ENCODE data around the gene RBPJL.

Gene RBPJL, protein sequence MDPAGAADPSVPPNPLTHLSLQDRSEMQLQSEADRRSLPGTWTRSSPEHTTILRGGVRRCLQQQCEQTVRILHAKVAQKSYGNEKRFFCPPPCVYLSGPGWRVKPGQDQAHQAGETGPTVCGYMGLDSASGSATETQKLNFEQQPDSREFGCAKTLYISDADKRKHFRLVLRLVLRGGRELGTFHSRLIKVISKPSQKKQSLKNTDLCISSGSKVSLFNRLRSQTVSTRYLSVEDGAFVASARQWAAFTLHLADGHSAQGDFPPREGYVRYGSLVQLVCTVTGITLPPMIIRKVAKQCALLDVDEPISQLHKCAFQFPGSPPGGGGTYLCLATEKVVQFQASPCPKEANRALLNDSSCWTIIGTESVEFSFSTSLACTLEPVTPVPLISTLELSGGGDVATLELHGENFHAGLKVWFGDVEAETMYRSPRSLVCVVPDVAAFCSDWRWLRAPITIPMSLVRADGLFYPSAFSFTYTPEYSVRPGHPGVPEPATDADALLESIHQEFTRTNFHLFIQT

GRCh38 chr20:45306431-45306982 lies at the start of gene RBPJL:
RBPJL (plus strand) TSS chr20:45306840; CDS start chr20:45306923, 83 bp downstream.
- peaks cover 38% of the 10 kb centered on the region for H3K27me3 Mint-ChIP-seq
- H3K27ac Mint-ChIP-seq = no peak within 1 kb of the TSS
- no peak within 1 kb of the TSS for H3K4me3 Mint-ChIP-seq
- DNase-seq (ENCODE audit: low spot score in 2 of 2) = peak; percentile 42 to 64
- H3K9me3 Mint-ChIP-seq = no peaks in the 10 kb centered on the region
- H3K4me1 Mint-ChIP-seq = peaks cover 3% of the 10 kb centered on the region
- ATAC-seq (ENCODE audit: low read depth) = peak; percentile 51
- no peaks in the 10 kb centered on the region for H3K36me3 Mint-ChIP-seq

DNA sequence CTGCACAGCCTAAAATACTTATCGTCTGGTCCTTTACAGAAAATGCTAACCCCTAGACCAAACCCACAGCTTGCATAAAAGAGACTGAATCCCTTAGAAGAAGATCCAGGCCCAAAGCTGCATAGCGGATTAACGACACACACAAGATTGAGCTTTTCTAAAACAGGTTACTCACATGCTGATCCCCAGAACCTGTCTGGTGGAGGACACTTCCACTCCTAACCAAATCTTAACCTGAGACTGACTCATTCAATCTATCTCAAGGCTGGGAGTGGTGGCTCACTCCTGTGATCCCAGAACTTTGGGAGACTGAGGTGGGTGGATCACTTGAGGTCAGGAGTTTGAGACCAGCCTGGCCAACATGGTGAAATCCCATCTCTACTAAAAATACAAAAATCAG lies 49.5 kb upstream of the RBPJL start:
- peaks cover 20% of the 10 kb centered on the region for H3K27me3 Mint-ChIP-seq

GRCh38 chr20:45257711-45258110 lies 48.9 kb upstream of the RBPJL start:
- DNase-seq (ENCODE audit: low spot score in 2 of 2) = no peak

More for the DNA sequence above, 49.5 kb upstream of the RBPJL start:
- Mint-ChIP-seq H3K4me3 (no peak overlapping the region), H3K27ac (no peak overlapping the region), H3K36me3 (no peaks in the 10 kb centered on the region), H3K4me1 (no peaks in the 10 kb centered on the region), H3K9me3 (no peaks in the 10 kb centered on the region)
- no peak for DNase-seq (ENCODE audit: low spot score in 2 of 2)
- no peak for ATAC-seq (ENCODE audit: low read depth)

GRCh38 chr20:45258259-45258658 lies 48.4 kb upstream of the RBPJL start:
- Mint-ChIP-seq H3K9me3 (no peaks in the 10 kb centered on the region), H3K36me3 (no peaks in the 10 kb centered on the region), H3K4me3 (no peak overlapping the region), H3K27me3 (peaks cover 18% of the 10 kb centered on the region), H3K27ac (no peak overlapping the region), H3K4me1 (no peaks in the 10 kb centered on the region)
- ATAC-seq (ENCODE audit: low read depth) = no peak
- DNase-seq (ENCODE audit: low spot score in 2 of 2) = no peak

More at GRCh38 chr20:45257711-45258110, 48.9 kb upstream of the RBPJL start:
- H3K4me1 Mint-ChIP-seq = no peaks in the 10 kb centered on the region
- H3K27me3 Mint-ChIP-seq = peaks cover 16% of the 10 kb centered on the region
- no peak overlapping the region for H3K4me3 Mint-ChIP-seq
- H3K9me3 Mint-ChIP-seq = no peaks in the 10 kb centered on the region
- H3K27ac Mint-ChIP-seq = no peak overlapping the region
- H3K36me3 Mint-ChIP-seq = no peaks in the 10 kb centered on the region
- ATAC-seq (ENCODE audit: low read depth) = no peak

- no peaks in the 10 kb centered on the region for H3K4me1 Mint-ChIP-seq
- DNase-seq (ENCODE audit: low spot score in 2 of 2) (no peak), ATAC-seq (ENCODE audit: low read depth) (no peak)
- no peak overlapping the region for H3K4me3 Mint-ChIP-seq
- H3K27ac Mint-ChIP-seq = no peak overlapping the region
- peaks cover 16% of the 10 kb centered on the region for H3K27me3 Mint-ChIP-seq
- no peaks in the 10 kb centered on the region for H3K9me3 Mint-ChIP-seq
- no peaks in the 10 kb centered on the region for H3K36me3 Mint-ChIP-seq
Observed at GRCh38 chr20:45258664-45259063, 48.0 kb upstream of the RBPJL start.

DNA sequence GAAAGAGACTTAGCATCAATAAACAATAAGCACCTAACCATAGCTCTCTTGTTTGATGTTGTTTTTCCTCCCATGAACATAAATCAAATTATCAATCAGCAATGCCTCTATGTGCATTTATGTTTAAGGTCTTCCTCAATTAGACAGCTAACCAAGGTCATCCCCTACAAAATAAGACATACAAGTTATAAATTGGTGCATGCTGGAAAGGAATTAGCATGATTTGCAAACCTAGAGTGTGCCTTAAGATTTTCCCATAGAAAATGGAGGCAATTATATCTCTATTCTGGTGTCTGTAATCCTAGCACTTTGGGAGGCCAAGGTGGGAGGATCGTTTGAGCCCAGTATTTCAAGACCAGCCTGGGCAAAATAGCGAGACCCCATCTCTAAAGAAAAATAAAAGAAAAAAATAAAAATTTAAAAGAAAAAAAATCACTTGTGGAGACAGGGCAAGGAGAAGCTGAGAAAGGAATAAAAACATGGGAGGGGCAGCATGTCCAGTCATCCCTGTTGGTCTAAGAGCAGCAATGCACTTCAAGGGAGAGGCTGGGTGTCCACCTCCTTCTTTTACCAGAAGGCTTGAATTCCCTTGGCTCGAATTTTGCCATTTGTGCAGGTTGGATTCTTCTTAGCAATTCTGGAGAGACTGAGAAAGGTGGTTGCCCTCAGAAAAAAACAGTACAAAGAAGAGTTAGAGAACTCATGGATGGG lies 42.9 kb upstream of the RBPJL start:
- no peak for ATAC-seq (ENCODE audit: low read depth)
- no peaks in the 10 kb centered on the region for H3K4me1 Mint-ChIP-seq
- no peak overlapping the region for H3K4me3 Mint-ChIP-seq
- H3K27ac Mint-ChIP-seq = no peak overlapping the region
- no peaks in the 10 kb centered on the region for H3K9me3 Mint-ChIP-seq
- no peaks in the 10 kb centered on the region for H3K36me3 Mint-ChIP-seq
- DNase-seq (ENCODE audit: low spot score in 2 of 2) = no peak
- peaks cover 15% of the 10 kb centered on the region for H3K27me3 Mint-ChIP-seq

DNA sequence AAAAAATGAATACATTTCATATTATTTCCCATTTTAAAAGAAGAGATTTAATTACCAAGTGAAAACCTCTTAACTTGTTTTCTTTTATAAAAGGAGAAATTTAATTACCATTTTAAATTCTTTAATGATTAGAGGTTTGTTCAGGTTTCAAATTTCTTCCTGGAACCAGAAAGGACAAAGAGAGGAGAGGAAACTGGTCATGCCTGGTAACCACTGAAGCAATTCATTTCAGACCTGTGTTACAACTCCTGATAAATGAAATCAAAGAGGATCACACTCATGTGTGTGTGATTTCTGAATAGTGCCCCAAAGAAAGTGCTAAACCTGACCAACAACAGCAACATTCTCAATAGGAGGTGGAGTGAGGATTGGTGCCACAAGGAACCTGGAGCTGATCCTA lies 39.7 kb upstream of the RBPJL start:
- Mint-ChIP-seq H3K4me3 (no peak overlapping the region), H3K9me3 (no peaks in the 10 kb centered on the region), H3K36me3 (no peaks in the 10 kb centered on the region), H3K27me3 (peaks cover 10% of the 10 kb centered on the region), H3K27ac (no peak overlapping the region), H3K4me1 (no peaks in the 10 kb centered on the region)
- ATAC-seq (ENCODE audit: low read depth) = no peak
- no peak for DNase-seq (ENCODE audit: low spot score in 2 of 2)

DNA sequence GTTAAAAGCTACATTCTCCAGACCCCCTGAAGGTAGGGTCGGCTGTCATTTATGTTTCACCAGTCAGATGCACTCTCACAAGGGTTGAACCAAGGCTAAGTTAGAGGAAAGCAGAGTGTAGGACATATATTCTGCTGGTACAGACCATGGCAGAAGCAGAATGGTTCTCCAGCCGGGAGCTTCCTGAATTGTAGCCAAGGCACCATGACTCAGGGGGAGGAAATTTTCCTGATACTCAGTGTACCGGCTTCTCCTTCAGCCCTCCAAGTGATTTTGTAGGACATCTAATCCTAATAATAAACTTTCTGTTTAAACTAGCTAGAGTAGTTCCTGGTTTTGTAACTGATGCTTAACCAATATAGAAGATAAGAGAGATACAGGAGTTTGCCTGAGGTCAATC lies 38.1 kb upstream of the RBPJL start:
- DNase-seq (ENCODE audit: low spot score in 2 of 2) = no peak
- H3K4me1 Mint-ChIP-seq = no peaks in the 10 kb centered on the region
- H3K27ac Mint-ChIP-seq = no peak overlapping the region
- no peak overlapping the region for H3K4me3 Mint-ChIP-seq
- no peak for ATAC-seq (ENCODE audit: low read depth)
- peaks cover 11% of the 10 kb centered on the region for H3K27me3 Mint-ChIP-seq
- no peaks in the 10 kb centered on the region for H3K36me3 Mint-ChIP-seq
- no peaks in the 10 kb centered on the region for H3K9me3 Mint-ChIP-seq

GRCh38 chr20:45269056-45269455 lies 37.6 kb upstream of the RBPJL start:
- Mint-ChIP-seq H3K4me3 (no peak overlapping the region), H3K27ac (no peak overlapping the region), H3K9me3 (no peaks in the 10 kb centered on the region), H3K36me3 (no peaks in the 10 kb centered on the region), H3K4me1 (no peaks in the 10 kb centered on the region), H3K27me3 (peaks cover 12% of the 10 kb centered on the region)
- ATAC-seq (ENCODE audit: low read depth) (no peak), DNase-seq (ENCODE audit: low spot score in 2 of 2) (no peak)

GRCh38 chr20:45269754-45270270 lies 36.8 kb upstream of the RBPJL start:
- no peaks in the 10 kb centered on the region for H3K36me3 Mint-ChIP-seq
- no peaks in the 10 kb centered on the region for H3K9me3 Mint-ChIP-seq
- peaks cover 12% of the 10 kb centered on the region for H3K27me3 Mint-ChIP-seq
- H3K27ac Mint-ChIP-seq = no peak overlapping the region
- DNase-seq (ENCODE audit: low spot score in 2 of 2) (no peak), ATAC-seq (ENCODE audit: low read depth) (no peak)
- H3K4me1 Mint-ChIP-seq = no peaks in the 10 kb centered on the region
- H3K4me3 Mint-ChIP-seq = no peak overlapping the region

- DNase-seq (ENCODE audit: low spot score in 2 of 2) = no peak
- H3K27ac Mint-ChIP-seq = no peak overlapping the region
- no peak for ATAC-seq (ENCODE audit: low read depth)
- no peak overlapping the region for H3K4me3 Mint-ChIP-seq
- no peaks in the 10 kb centered on the region for H3K4me1 Mint-ChIP-seq
- peaks cover 26% of the 10 kb centered on the region for H3K27me3 Mint-ChIP-seq
- H3K36me3 Mint-ChIP-seq = no peaks in the 10 kb centered on the region
- H3K9me3 Mint-ChIP-seq = peaks cover 2% of the 10 kb centered on the region
Observed at GRCh38 chr20:45275338-45275737, 31.3 kb upstream of the RBPJL start.

DNA sequence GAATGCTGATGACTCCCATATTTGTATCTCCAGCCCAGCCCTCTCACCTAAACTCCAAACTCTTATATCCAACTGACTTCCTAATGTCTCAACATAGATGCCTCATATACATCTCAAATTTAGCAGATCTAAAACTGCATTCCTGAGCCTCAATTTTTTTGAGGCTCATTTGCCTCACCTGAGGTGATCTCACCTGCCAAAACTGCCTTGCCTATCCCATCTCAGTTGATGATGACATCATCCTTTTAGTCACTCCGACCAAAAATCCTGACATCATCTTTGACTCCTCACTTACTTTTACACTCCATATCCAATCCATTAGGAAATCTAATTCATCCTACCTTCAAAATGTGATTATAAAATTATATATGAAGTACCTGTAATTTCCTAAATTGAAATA lies 26.6 kb upstream of the RBPJL start:
- Mint-ChIP-seq H3K4me1 (peaks cover 3% of the 10 kb centered on the region), H3K27ac (no peak overlapping the region), H3K9me3 (peaks cover 2% of the 10 kb centered on the region), H3K36me3 (no peaks in the 10 kb centered on the region), H3K27me3 (peaks cover 28% of the 10 kb centered on the region), H3K4me3 (no peak overlapping the region)
- DNase-seq (ENCODE audit: low spot score in 2 of 2) (no peak), ATAC-seq (ENCODE audit: low read depth) (no peak)

GRCh38 chr20:45282700-45283550 lies 23.7 kb upstream of the RBPJL start:
- Mint-ChIP-seq H3K27me3 (peaks cover 25% of the 10 kb centered on the region), H3K4me1 (peaks cover 3% of the 10 kb centered on the region), H3K27ac (no peak overlapping the region), H3K9me3 (peaks cover 2% of the 10 kb centered on the region), H3K36me3 (no peaks in the 10 kb centered on the region), H3K4me3 (no peak overlapping the region)
- ATAC-seq (ENCODE audit: low read depth) (no peak), DNase-seq (ENCODE audit: low spot score in 2 of 2) (no peak)
